HepG2 (cell line): Measurements from ENCODE around the gene FMN2. TPM values are rescaled to one million over a fixed set of nuclear protein-coding genes. Genes with fewer than 3 reads are reported as not detected.

Experiments
- ATAC-seq: fragments of 200-7000 bp; cut with Tn5 transposase; 3 replicates; pipeline ENCODE4 v1.9.1; 2020; ENCODE audit warnings: mild to moderate bottlenecking, moderate library complexity
- BruUV-seq: library from RNA; stranded (reverse); fragments of 400-500 nt; replicated peaks from 2 replicates; lab custom pipeline; 2021; lab: Mats Ljungman, UMichigan
- CTCF ChIA-PET: fragments of 300-600 bp; formaldehyde crosslinking; extraction: SDS; loops from one replicate; lab custom pipeline; 2021; ENCODE audit warnings: low total read pairs, inconsistent platforms, low intra/inter-chr PET ratio; lab: Yijun Ruan, JAX
- POLR2A ChIA-PET: fragments of 350-600 bp; sonication (Branson Sonifier 250); formaldehyde crosslinking; loops from one replicate; lab custom pipeline; 2020; ENCODE audit warnings: antibody characterized with exemption, inconsistent platforms; lab: Yijun Ruan, JAX
- DNase-seq: peaks from one replicate; pipeline ENCODE4 v3.0.0-alpha.2; 2015; ENCODE audit warnings: low spot score
- FAIRE-seq: peaks from 3 replicates; lab custom pipeline; 2011; peaks lifted over from hg19 to GRCh38; lab: Jason Lieb, UNC
- H2AFZ ChIP-seq: one replicate; pipeline ENCODE4 v1.6.1; 2011; ENCODE audit warnings: low read length, inconsistent platforms
- H3K27ac ChIP-seq: fragments of 300-600 bp; 3 replicates; pipeline ENCODE4 v1.8.0; 2011; ENCODE audit warnings: mixed run types, mild to moderate bottlenecking, mixed read lengths, low read length, inconsistent platforms; ENCODE audit not compliant: insufficient read depth; ENCODE audit errors: extremely low read length
- H3K27me3 ChIP-seq, 2 experiments: fragments of 200-600 bp in 1 of 2; 2 replicates in 1 of 2; 3 replicates in 1 of 2; pipeline versions ENCODE4 v1.6.0 to v1.8.0; 2011; ENCODE audit warnings: low read length in 2 of 2, mild to moderate bottlenecking in 2 of 2, moderate library complexity in 2 of 2, inconsistent platforms in 1 of 2; ENCODE audit not compliant: insufficient read depth in 2 of 2, control insufficient read depth in 1 of 2
- H3K36me3 ChIP-seq, 2 experiments: fragments of 200-600 bp in 1 of 2; replicated peaks in 1 of 2; 2 replicates in 1 of 2; 3 replicates in 1 of 2; pipeline versions ENCODE4 v1.5.1 to v1.8.0; 2011; ENCODE audit warnings: low read length in 2 of 2, inconsistent platforms in 1 of 2; ENCODE audit not compliant: insufficient read depth in 2 of 2, control insufficient read depth in 1 of 2
- H3K4me1 ChIP-seq: 2 replicates; pipeline ENCODE4 v1.5.1; 2012; ENCODE audit warnings: low read length, inconsistent platforms; ENCODE audit not compliant: insufficient read depth
- H3K4me2 ChIP-seq: 2 replicates; pipeline ENCODE4 v1.6.0; 2011; ENCODE audit warnings: low read depth, low read length, inconsistent platforms
- H3K4me3 ChIP-seq, 3 experiments: fragments of 200-600 bp in 1 of 3; sonication (generic), shearing (Covaris generic) in 1 of 3; replicated peaks in 1 of 3; 2 replicates each; pipeline ENCODE4 v1.5.1; 2011 to 2016; ENCODE audit warnings: low read length in 3 of 3, inconsistent platforms in 2 of 3, low read depth in 2 of 3, mild to moderate bottlenecking in 2 of 3, control low read depth in 1 of 3, mixed read lengths in 1 of 3; ENCODE audit not compliant: insufficient read depth in 1 of 3
- H3K79me2 ChIP-seq: one replicate; pipeline ENCODE4 v1.6.1; 2011; ENCODE audit warnings: low read length, inconsistent platforms; ENCODE audit not compliant: insufficient read depth
- H3K9ac ChIP-seq: 2 replicates; pipeline ENCODE4 v1.6.0; 2011; ENCODE audit warnings: mild to moderate bottlenecking, low read depth, low read length, inconsistent platforms; ENCODE audit not compliant: insufficient read depth
- H3K9me3 ChIP-seq: 2 replicates; pipeline ENCODE4 v1.5.1; 2012; ENCODE audit warnings: mild to moderate bottlenecking, low read length
- H4K20me1 ChIP-seq: 2 replicates; pipeline ENCODE4 v1.6.0; 2011; ENCODE audit warnings: inconsistent platforms, mild to moderate bottlenecking, low read length, moderate library complexity; ENCODE audit not compliant: insufficient read depth
- ELF1 ChIP-seq: sonication (generic); formaldehyde crosslinking; IDR thresholded peaks from 2 replicates; pipeline ENCODE4 v1.4.0; 2020; ENCODE audit warnings: missing genetic modification reagents
- FOXC1 ChIP-seq: sonication (generic); formaldehyde crosslinking; IDR thresholded peaks from 2 replicates; pipeline ENCODE4 v1.8.0; 2022; ENCODE audit warnings: mild to moderate bottlenecking, missing genetic modification reagents, borderline replicate concordance
- GPN1 ChIP-seq: sonication (generic); formaldehyde crosslinking; IDR thresholded peaks from 2 replicates; pipeline ENCODE4 v1.5.1; 2020; ENCODE audit warnings: missing genetic modification reagents, borderline replicate concordance
- PHF8 ChIP-seq: sonication (generic); formaldehyde crosslinking; IDR thresholded peaks from 2 replicates; pipeline ENCODE4 v1.5.0; 2020; ENCODE audit warnings: missing genetic modification reagents
- RAD21 ChIP-seq: fragments of 450-650 bp; formaldehyde crosslinking; IDR thresholded peaks from 2 replicates; pipeline ENCODE4 v1.5.0; 2020; ENCODE audit warnings: mild to moderate bottlenecking
- REXO4 ChIP-seq: sonication (generic); formaldehyde crosslinking; IDR thresholded peaks from 2 replicates; pipeline ENCODE4 v1.8.0; 2022; ENCODE audit warnings: missing genetic modification reagents, mild to moderate bottlenecking, borderline replicate concordance
- SMAD3 ChIP-seq: sonication (generic); formaldehyde crosslinking; IDR thresholded peaks from 2 replicates; pipeline ENCODE4 v1.4.0; 2020; ENCODE audit warnings: missing genetic modification reagents
- TCF7L2 ChIP-seq: IDR thresholded peaks from 2 replicates; pipeline ENCODE4 v1.6.1; 2011; ENCODE audit warnings: mild to moderate bottlenecking, low read depth, low read length, moderate library complexity
- TOE1 ChIP-seq: sonication (generic); formaldehyde crosslinking; IDR thresholded peaks from 2 replicates; pipeline ENCODE4 v1.4.0; 2020; ENCODE audit warnings: mild to moderate bottlenecking, missing genetic modification reagents
- ZNF746 ChIP-seq: sonication (generic); formaldehyde crosslinking; IDR thresholded peaks from 2 replicates; pipeline ENCODE4 v1.8.0; 2022; ENCODE audit warnings: mild to moderate bottlenecking, missing genetic modification reagents
- WGBS: methylation state at CpG from one replicate; pipeline ENCODE4 v1.1.6; 2017; ENCODE audit warnings: low lambda C conversion rate; 5-methylcytosine and 5-hydroxymethylcytosine counted together
- in situ Hi-C: cut with HindIII; loops from 2 replicates; pipeline ENCODE4 v1.10.0; 2017; ENCODE audit warnings: low pct_unique_long_range_greater_than_20kb; ENCODE audit not compliant: extremely low pct_ligation_motif_present
- intact Hi-C: fragments of 100-400 bp; cut with micrococcal nuclease; formaldehyde crosslinking; loops from one replicate; pipeline ENCODE4 v1.10.0; 2022; ENCODE audit not compliant: unreplicated experiment
- polyA plus RNA-seq, 8 experiments: library from polyadenylated mRNA; depleted of rRNA in 3 of 8; stranded (reverse) in 7 of 8; unstranded in 1 of 8; fragments of >200 nt; fragmentation: Illumina TruSeq in 4 of 8; extraction: Trizol in 4 of 8; gene quantifications; 2 replicates each; pipeline versions ENCODE4 v1.2.1 to v1.2.3, GENCODE V29; 2011 to 2016; ENCODE audit warnings: low read depth in 4 of 8, missing spikeins in 1 of 8, mixed read lengths in 1 of 8; ENCODE audit not compliant: insufficient read depth in 1 of 8
- total RNA-seq, 5 experiments: library from RNA; depleted of rRNA; stranded (reverse); fragments of >200 nt; fragmentation: Illumina TruSeq; extraction: Trizol; gene quantifications; 2 replicates each; pipeline ENCODE4 v1.2.3, GENCODE V29; 2016; ENCODE audit warnings: low read depth in 1 of 5
- TF ChIP-seq, protein P1 (sequence below): sonication (generic); formaldehyde crosslinking; IDR thresholded peaks from 2 replicates; pipeline ENCODE4 v1.8.0; 2022; ENCODE audit warnings: mild to moderate bottlenecking, missing genetic modification reagents, borderline replicate concordance
- TF ChIP-seq, protein P2 (sequence below): sonication (generic); formaldehyde crosslinking; IDR thresholded peaks from 2 replicates; pipeline ENCODE4 v1.4.0; 2020; ENCODE audit warnings: low read depth, mild to moderate bottlenecking, missing genetic modification reagents
- TF ChIP-seq, protein P3 (sequence below): sonication (generic); formaldehyde crosslinking; IDR thresholded peaks from 2 replicates; pipeline ENCODE4 v1.4.0; 2020; ENCODE audit warnings: mild to moderate bottlenecking, missing genetic modification reagents

FMN2 gene
- total and polyA plus RNA-seq, 2 of the 13 experiments (the other 11 are each of a cell fraction or from before 2014, with no cell fraction given): not detected

DNA sequence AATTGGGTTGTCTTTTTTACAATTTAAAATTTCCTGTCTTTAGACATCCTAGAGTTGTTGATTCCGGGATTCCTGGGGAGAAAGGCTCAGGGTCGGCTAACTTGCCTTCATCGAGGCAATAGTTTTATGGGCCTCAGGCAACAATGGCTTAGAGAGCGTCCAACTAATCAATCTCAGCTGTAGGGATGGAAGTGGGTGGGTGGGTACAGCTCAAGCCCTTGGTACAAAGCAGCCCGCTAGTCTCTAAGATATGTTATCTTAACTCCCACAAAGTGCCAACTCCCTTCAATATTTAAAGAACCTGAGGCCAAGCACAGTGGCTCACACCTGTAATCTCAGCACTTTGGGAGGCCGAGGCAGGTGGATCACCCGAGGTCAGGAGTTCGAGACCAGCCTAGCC lies 6.9 kb upstream of the FMN2 start:
- H3K27ac ChIP-seq: no peak overlapping the region
- WGBS: 10% methylated on average over 6 of the region's 8 CpGs
- ChIA-PET CTCF (no interaction called here), POLR2A (no interaction called here)
- no peaks in the 10 kb centered on the region for H3K4me1 ChIP-seq
- peaks cover 0 to 6% of the 10 kb centered on the region in 2 experiments; a peak in 1 of 5 replicates for H3K27me3 ChIP-seq
- intact Hi-C loops: no loop called here
- no TSS peak for BruUV-seq
- H4K20me1 ChIP-seq: no peaks in the 10 kb centered on the region
- in situ Hi-C loops: no loop called here
- no peaks in the 10 kb centered on the region for H3K9me3 ChIP-seq
- H3K9ac ChIP-seq: no peak overlapping the region
- no peak for TF ChIP-seq RAD21 (CRISPR knock-in tag)
- no peak overlapping the region for H3K4me2 ChIP-seq
- ATAC-seq: no peak
- H2AFZ ChIP-seq: no peak overlapping the region
- no peak for FAIRE-seq
- H3K36me3 ChIP-seq: no peaks in the 10 kb centered on the region
- no peak for DNase-seq
- no peak overlapping the region for H3K4me3 ChIP-seq
- no peaks in the 10 kb centered on the region for H3K79me2 ChIP-seq

DNA sequence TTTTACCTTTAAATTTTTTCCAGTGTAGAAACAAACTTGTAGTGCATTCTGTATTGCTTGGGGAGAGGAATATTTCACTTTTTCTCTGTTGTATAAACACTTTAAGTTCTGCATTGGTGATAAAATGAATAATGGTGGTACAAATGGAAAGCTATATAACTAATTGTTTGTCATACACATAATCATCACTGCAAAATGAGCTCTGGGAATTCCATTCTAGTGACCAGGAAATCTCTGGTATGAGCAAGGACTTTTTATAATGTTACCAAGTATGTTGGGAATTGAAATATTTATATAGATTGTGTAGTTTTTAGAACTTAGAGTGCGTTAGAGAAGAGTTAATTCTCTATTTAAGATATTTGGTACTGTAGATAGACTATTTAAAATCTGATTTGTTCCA lies 5.0 kb upstream of the FMN2 start:
- no peaks in the 10 kb centered on the region for H3K36me3 ChIP-seq
- H3K4me2 ChIP-seq: no peak overlapping the region
- WGBS: 0% methylated on average over 1 of the region's 1 CpG
- ATAC-seq: no peak
- TF ChIP-seq PHF8 (CRISPR knock-in tag) (no peak), TCF7L2 (no peak), REXO4 (CRISPR knock-in tag) (no peak), ELF1 (CRISPR knock-in tag) (no peak), GPN1 (no peak), ZNF746 (no peak), FOXC1 (CRISPR knock-in tag) (no peak), SMAD3 (CRISPR knock-in tag) (no peak), TOE1 (CRISPR knock-in tag) (no peak)
- TF ChIP-seq, protein P1, sequence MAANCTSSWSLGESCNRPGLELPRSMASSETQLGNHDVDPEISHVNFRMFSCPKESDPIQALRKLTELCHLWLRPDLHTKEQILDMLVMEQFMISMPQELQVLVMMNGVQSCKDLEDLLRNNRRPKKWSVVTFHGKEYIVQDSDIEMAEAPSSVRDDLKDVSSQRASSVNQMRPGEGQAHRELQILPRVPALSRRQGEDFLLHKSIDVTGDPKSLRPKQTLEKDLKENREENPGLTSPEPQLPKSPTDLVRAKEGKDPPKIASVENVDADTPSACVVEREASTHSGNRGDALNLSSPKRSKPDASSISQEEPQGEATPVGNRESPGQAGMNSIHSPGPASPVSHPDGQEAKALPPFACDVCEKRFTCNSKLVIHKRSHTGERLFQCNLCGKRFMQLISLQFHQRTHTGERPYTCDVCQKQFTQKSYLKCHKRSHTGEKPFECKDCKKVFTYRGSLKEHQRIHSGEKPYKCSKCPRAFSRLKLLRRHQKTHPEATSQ (CRISPR knock-in tag): no peak
- TF ChIP-seq, protein P2, sequence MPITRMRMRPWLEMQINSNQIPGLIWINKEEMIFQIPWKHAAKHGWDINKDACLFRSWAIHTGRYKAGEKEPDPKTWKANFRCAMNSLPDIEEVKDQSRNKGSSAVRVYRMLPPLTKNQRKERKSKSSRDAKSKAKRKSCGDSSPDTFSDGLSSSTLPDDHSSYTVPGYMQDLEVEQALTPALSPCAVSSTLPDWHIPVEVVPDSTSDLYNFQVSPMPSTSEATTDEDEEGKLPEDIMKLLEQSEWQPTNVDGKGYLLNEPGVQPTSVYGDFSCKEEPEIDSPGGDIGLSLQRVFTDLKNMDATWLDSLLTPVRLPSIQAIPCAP (CRISPR knock-in tag): no peak
- TF ChIP-seq, protein P3, sequence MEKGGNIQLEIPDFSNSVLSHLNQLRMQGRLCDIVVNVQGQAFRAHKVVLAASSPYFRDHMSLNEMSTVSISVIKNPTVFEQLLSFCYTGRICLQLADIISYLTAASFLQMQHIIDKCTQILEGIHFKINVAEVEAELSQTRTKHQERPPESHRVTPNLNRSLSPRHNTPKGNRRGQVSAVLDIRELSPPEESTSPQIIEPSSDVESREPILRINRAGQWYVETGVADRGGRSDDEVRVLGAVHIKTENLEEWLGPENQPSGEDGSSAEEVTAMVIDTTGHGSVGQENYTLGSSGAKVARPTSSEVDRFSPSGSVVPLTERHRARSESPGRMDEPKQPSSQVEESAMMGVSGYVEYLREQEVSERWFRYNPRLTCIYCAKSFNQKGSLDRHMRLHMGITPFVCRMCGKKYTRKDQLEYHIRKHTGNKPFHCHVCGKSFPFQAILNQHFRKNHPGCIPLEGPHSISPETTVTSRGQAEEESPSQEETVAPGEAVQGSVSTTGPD: no peak
- H2AFZ ChIP-seq: no peak overlapping the region
- no peak overlapping the region for H3K27ac ChIP-seq
- H4K20me1 ChIP-seq: no peaks in the 10 kb centered on the region
- ChIA-PET CTCF (no interaction called here), POLR2A (no interaction called here)
- no peaks in the 10 kb centered on the region for H3K79me2 ChIP-seq
- intact Hi-C loops (no loop called here), in situ Hi-C loops (no loop called here)
- no peak for FAIRE-seq
- H3K9ac ChIP-seq: no peak overlapping the region
- H3K4me1 ChIP-seq: no peaks in the 10 kb centered on the region
- H3K4me3 ChIP-seq: no peak overlapping the region
- DNase-seq: no peak
- peaks cover 0 to 14% of the 10 kb centered on the region in 2 experiments; a peak in 2 of 5 replicates for H3K27me3 ChIP-seq
- no TSS peak for BruUV-seq
- no peaks in the 10 kb centered on the region for H3K9me3 ChIP-seq
